ENCODE data around the gene HPSE2. TPM values are rescaled to one million over a fixed set of nuclear protein-coding genes. Genes with fewer than 3 reads are reported as not detected.

The HPSE2 gene
- total and polyA plus RNA-seq, 2 experiments from 2014 or later: not detected

- WGBS, 2 experiments (ENCODE audit: low coverage in 1 of 2, low lambda C conversion rate in 2 of 2, missing lambda C conversion rate in 2 of 2): 83 to 86% methylated on average over 1 of the region's 1 CpG
- in situ Hi-C loops (cut with MboI): no loop called here
- Histone ChIP-seq H3F3A (ENCODE audit: insufficient read depth) (peaks cover 12% of the 10 kb centered on the region; the same call in 1 of the 2 replicates), H2AFZ (no peak overlapping the region), H4K20me1 (ENCODE audit: insufficient read depth) (no peaks in the 10 kb centered on the region), H3K9me2 (ENCODE audit: insufficient read depth) (0 out of 2 replicates have a peak, but pooled peaks cover 2% of the 10 kb centered on the region), H3K4me3 (no peak overlapping the region), H3K4me1 (ENCODE audit: insufficient read depth) (peaks cover 23% of the 10 kb centered on the region), H3K9me3 (ENCODE audit: low read depth) (no peaks in the 10 kb centered on the region), H3K27me3 (replicated peaks; ENCODE audit: insufficient read depth) (no peaks in the 10 kb centered on the region), H3K79me2 (ENCODE audit: insufficient read depth) (no peaks in the 10 kb centered on the region), H3K4me2 (ENCODE audit: unreplicated experiment) (no peak overlapping the region), H3K27ac (no peak overlapping the region), H3K36me3 (ENCODE audit: low read depth) (no peaks in the 10 kb centered on the region), H3K9ac (no peak overlapping the region)
- no peak for DNase-seq
- TF ChIP-seq EZH2 (IDR thresholded peaks at IDR 0.05; ENCODE audit: insufficient read depth, poor library complexity, severe bottlenecking) (no peak), EZH2phosphoT487 (IDR thresholded peaks at IDR 0.05; ENCODE audit: insufficient read depth, low read depth) (no peak)
Observed at GRCh38 chr10:98492763-98493162, 742.9 kb downstream of the HPSE2 start.

DNA sequence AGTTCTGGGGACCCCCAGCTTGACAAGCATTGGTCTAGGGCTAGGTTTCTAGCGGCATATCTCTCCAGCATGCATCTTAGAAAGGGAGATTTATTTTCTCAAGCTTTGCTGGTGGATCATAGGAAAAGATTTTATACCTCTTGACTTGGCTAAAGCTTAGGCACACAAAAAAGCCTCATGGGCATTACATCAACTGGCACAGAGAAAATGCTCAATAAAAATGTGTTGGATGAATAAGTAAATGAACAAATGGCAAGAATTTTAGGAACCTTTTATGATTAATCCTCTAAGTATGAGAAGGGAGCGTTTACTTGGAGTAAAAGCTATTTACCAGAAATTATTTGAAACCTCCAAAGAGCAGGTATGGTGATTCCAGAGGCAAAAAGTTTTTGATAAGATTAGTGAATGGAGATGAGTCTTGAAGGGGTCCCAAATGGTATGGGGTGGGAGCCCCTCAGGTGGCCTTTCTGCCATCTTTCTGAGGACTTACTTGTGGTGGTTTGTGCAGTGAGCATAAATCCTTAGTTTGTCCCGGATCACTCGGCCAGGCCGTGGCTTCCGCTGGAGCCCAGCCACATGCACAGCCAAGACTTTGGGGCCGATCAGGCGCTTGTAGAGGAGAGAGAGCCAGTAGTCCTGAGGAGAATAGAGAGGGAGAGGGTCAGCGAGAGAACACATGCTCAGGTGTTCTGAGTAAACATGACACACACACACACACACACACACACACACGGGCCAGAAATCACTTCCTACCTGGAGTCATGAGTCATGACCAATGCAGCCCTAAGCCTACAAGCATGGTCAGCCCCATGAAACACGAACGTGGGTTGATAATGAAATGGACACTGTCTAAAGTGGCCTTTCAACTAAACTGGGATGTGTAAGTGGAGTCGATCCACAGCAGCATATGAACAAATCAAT, 745.8 kb downstream of the HPSE2 start:
- TF ChIP-seq EZH2 (IDR thresholded peaks at IDR 0.05; ENCODE audit: insufficient read depth, poor library complexity, severe bottlenecking) (no peak), EZH2phosphoT487 (IDR thresholded peaks at IDR 0.05; ENCODE audit: insufficient read depth, low read depth) (no peak)
- in situ Hi-C loops (cut with MboI): no loop called here
- peak; percentile 59 for DNase-seq
- no peak overlapping the region for H3K9ac ChIP-seq
- peak overlapping the region; percentile 37 for H3K4me2 ChIP-seq (ENCODE audit: unreplicated experiment)
- H2AFZ ChIP-seq: peak overlapping the region; percentile 72
- H3K9me2 ChIP-seq (ENCODE audit: insufficient read depth): 0 out of 2 replicates have a peak, but pooled peaks cover 2% of the 10 kb centered on the region
- peak overlapping the region; percentile 6; the same call in 1 of the 2 replicates for H3K4me3 ChIP-seq
- no peaks in the 10 kb centered on the region for H3K27me3 ChIP-seq (replicated peaks; ENCODE audit: insufficient read depth)
- H4K20me1 ChIP-seq (ENCODE audit: insufficient read depth): no peaks in the 10 kb centered on the region
- no peaks in the 10 kb centered on the region for H3K79me2 ChIP-seq (ENCODE audit: insufficient read depth)
- WGBS, 2 experiments (ENCODE audit: low coverage in 1 of 2, low lambda C conversion rate in 2 of 2, missing lambda C conversion rate in 2 of 2): 37 to 39% methylated on average over 12 to 13 of the region's 13 CpGs
- peak overlapping the region; percentile 46 for H3K27ac ChIP-seq
- H3K4me1 ChIP-seq (ENCODE audit: insufficient read depth): peaks cover 47% of the 10 kb centered on the region
- H3F3A ChIP-seq (ENCODE audit: insufficient read depth): peaks cover 39% of the 10 kb centered on the region
- H3K36me3 ChIP-seq (ENCODE audit: low read depth): no peaks in the 10 kb centered on the region
- H3K9me3 ChIP-seq (ENCODE audit: low read depth): no peaks in the 10 kb centered on the region

DNA sequence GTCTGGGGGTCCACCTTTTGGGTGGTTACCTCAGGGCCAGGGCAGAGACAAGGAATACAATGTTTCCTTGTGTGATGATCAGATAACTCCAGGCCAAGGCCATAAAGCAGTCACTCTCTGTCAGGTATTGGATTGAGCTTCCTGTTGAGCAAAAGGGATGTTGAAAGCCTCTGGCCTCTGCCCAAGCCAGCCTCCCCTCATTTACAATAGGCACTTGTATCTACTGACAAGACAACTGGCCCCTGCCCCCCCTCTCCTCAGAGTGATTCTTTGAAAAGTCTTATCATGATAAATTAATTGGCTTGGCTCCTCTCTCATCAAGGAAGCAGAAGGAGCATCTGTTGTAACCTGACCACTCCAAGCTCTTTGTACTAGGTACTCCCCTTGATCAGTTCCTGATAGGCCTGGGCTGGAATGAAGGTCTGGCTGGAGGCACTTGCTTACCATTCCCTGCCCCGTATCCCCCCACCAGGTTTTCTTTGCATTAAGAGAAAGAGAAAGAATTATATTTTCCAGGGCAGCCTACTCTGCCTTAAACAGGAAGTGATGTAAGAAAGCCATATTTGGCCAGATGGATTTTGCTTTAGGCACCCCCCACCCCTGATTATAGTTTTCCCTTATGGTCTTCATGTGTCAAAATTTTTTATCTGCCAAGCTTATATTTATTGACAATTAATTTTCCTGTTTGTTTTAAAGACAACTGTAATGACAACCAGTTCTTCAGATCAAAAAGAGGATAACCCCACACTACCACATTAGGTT, 746.8 kb downstream of the HPSE2 start:
- Histone ChIP-seq H3K36me3 (ENCODE audit: low read depth) (no peaks in the 10 kb centered on the region), H4K20me1 (ENCODE audit: insufficient read depth) (no peaks in the 10 kb centered on the region), H3K4me2 (ENCODE audit: unreplicated experiment) (peak overlapping the region; percentile 37), H3K27me3 (replicated peaks; ENCODE audit: insufficient read depth) (no peaks in the 10 kb centered on the region), H2AFZ (peak overlapping the region; percentile 72), H3K9me2 (ENCODE audit: insufficient read depth) (0 out of 2 replicates have a peak, but pooled peaks cover 2% of the 10 kb centered on the region), H3K4me1 (ENCODE audit: insufficient read depth) (peaks cover 47% of the 10 kb centered on the region), H3K9me3 (ENCODE audit: low read depth) (no peaks in the 10 kb centered on the region), H3K9ac (no peak overlapping the region), H3K4me3 (no peak overlapping the region), H3K27ac (peak overlapping the region; percentile 46), H3F3A (ENCODE audit: insufficient read depth) (peaks cover 39% of the 10 kb centered on the region), H3K79me2 (ENCODE audit: insufficient read depth) (no peaks in the 10 kb centered on the region)
- no peak for DNase-seq
- in situ Hi-C loops (cut with MboI): no loop called here
- WGBS, 2 experiments (ENCODE audit: low coverage in 1 of 2, low lambda C conversion rate in 2 of 2, missing lambda C conversion rate in 2 of 2): 93% methylated on average over 1 of the region's 1 CpG
- TF ChIP-seq EZH2 (IDR thresholded peaks at IDR 0.05; ENCODE audit: insufficient read depth, poor library complexity, severe bottlenecking) (no peak), EZH2phosphoT487 (IDR thresholded peaks at IDR 0.05; ENCODE audit: insufficient read depth, low read depth) (no peak)

- Histone ChIP-seq H2AFZ (peak overlapping the region; percentile 86; the same call in 1 of the 2 replicates), H3K9ac (no peak overlapping the region), H3K4me2 (ENCODE audit: unreplicated experiment) (no peak overlapping the region), H3K36me3 (ENCODE audit: low read depth) (no peaks in the 10 kb centered on the region), H3K9me3 (ENCODE audit: low read depth) (no peaks in the 10 kb centered on the region), H3F3A (ENCODE audit: insufficient read depth) (peaks cover 39% of the 10 kb centered on the region), H3K9me2 (ENCODE audit: insufficient read depth) (0 out of 2 replicates have a peak, but pooled peaks cover 2% of the 10 kb centered on the region), H3K27ac (no peak overlapping the region), H3K4me1 (ENCODE audit: insufficient read depth) (peaks cover 47% of the 10 kb centered on the region), H3K27me3 (replicated peaks; ENCODE audit: insufficient read depth) (no peaks in the 10 kb centered on the region), H4K20me1 (ENCODE audit: insufficient read depth) (no peaks in the 10 kb centered on the region), H3K79me2 (ENCODE audit: insufficient read depth) (no peaks in the 10 kb centered on the region), H3K4me3 (no peak overlapping the region)
- no peak for DNase-seq
- in situ Hi-C loops (cut with MboI): no loop called here
- TF ChIP-seq EZH2phosphoT487 (IDR thresholded peaks at IDR 0.05; ENCODE audit: insufficient read depth, low read depth) (no peak), EZH2 (IDR thresholded peaks at IDR 0.05; ENCODE audit: insufficient read depth, poor library complexity, severe bottlenecking) (no peak)
- WGBS, 2 experiments (ENCODE audit: low coverage in 1 of 2, low lambda C conversion rate in 2 of 2, missing lambda C conversion rate in 2 of 2): 97 to 100% methylated on average over 3 of the region's 3 CpGs
Observed at GRCh38 chr10:98487649-98488048, 748.0 kb downstream of the HPSE2 start.

Measured in GM23248 (cell line).